ENCODE results near the gene RSPH4A. TPM values are rescaled to one million over a fixed set of nuclear protein-coding genes. Genes with fewer than 3 reads are reported as not detected.

The RSPH4A gene
- polyA plus RNA-seq, 1 donor from 2014 or later: 11.0 TPM

DNA sequence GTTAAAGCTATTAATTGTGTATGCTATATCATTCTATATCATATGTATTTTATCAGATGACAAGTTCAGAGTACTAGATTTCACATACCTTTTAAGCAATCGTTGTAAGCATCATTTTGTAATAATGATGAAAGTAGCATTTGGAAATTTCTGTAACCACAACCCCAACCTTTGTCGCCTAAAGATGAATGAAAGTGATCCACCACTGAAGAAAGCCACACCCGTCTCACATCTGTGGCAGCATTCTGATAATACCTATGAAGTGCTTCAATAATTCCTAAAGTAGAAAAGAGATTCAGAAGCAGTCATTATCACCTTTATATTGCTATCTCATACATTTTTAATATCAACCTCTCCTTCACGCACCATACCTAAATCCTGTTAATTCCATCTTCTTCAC lies 35.6 kb downstream of the RSPH4A start:
- no peak overlapping the region for H3K27ac ChIP-seq (ENCODE audit: low read length)
- H3K27me3 ChIP-seq (ENCODE audit: insufficient read depth, low read depth, low read length): no peaks in the 10 kb centered on the region
- H3K9ac ChIP-seq (ENCODE audit: low read length): no peak overlapping the region
- no peaks in the 10 kb centered on the region for H3K79me2 ChIP-seq (replicated peaks; ENCODE audit: insufficient read depth, low read length)
- no peaks in the 10 kb centered on the region for H4K20me1 ChIP-seq (ENCODE audit: insufficient read depth)
- no peak overlapping the region for H3K4me2 ChIP-seq (ENCODE audit: low read length)
- no peaks in the 10 kb centered on the region for H3F3A ChIP-seq (ENCODE audit: insufficient read depth, low read length, poor library complexity, severe bottlenecking)
- H3K9me2 ChIP-seq (ENCODE audit: insufficient read depth, low read length): no peaks in the 10 kb centered on the region
- peaks cover 6% of the 10 kb centered on the region for H3K36me3 ChIP-seq (ENCODE audit: insufficient read depth, low read length)
- no peak for TF ChIP-seq POLR2AphosphoS5 (IDR thresholded peaks at IDR 0.05)
- TF ChIP-seq SMC3 (conservative IDR thresholded peaks at IDR 0.05; ENCODE audit: poor library complexity): no peak
- TF ChIP-seq TAF1 (IDR thresholded peaks at IDR 0.05; ENCODE audit: low read depth): no peak
- no peak for TF ChIP-seq MXI1 (conservative IDR thresholded peaks at IDR 0.05; ENCODE audit: poor library complexity, severe bottlenecking)
- TF ChIP-seq REST (IDR thresholded peaks at IDR 0.05; ENCODE audit: borderline replicate concordance): no peak
- TF ChIP-seq EZH2 (IDR thresholded peaks at IDR 0.05; ENCODE audit: borderline replicate concordance, insufficient read depth, low read length, poor library complexity, severe bottlenecking): no peak
- TF ChIP-seq, protein P1, sequence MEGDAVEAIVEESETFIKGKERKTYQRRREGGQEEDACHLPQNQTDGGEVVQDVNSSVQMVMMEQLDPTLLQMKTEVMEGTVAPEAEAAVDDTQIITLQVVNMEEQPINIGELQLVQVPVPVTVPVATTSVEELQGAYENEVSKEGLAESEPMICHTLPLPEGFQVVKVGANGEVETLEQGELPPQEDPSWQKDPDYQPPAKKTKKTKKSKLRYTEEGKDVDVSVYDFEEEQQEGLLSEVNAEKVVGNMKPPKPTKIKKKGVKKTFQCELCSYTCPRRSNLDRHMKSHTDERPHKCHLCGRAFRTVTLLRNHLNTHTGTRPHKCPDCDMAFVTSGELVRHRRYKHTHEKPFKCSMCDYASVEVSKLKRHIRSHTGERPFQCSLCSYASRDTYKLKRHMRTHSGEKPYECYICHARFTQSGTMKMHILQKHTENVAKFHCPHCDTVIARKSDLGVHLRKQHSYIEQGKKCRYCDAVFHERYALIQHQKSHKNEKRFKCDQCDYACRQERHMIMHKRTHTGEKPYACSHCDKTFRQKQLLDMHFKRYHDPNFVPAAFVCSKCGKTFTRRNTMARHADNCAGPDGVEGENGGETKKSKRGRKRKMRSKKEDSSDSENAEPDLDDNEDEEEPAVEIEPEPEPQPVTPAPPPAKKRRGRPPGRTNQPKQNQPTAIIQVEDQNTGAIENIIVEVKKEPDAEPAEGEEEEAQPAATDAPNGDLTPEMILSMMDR (IDR thresholded peaks at IDR 0.05; ENCODE audit: poor library complexity, severe bottlenecking): no peak
- no peak for TF ChIP-seq EP300 (conservative IDR thresholded peaks at IDR 0.05; ENCODE audit: poor library complexity, severe bottlenecking)
- TF ChIP-seq RAD21 (conservative IDR thresholded peaks at IDR 0.05): no peak
- H3K9me3 ChIP-seq (ENCODE audit: low read length): no peaks in the 10 kb centered on the region
- no peak overlapping the region for H3K4me3 ChIP-seq (ENCODE audit: low read length)
- H2AFZ ChIP-seq (ENCODE audit: low read depth, low read length): no peak overlapping the region

DNA sequence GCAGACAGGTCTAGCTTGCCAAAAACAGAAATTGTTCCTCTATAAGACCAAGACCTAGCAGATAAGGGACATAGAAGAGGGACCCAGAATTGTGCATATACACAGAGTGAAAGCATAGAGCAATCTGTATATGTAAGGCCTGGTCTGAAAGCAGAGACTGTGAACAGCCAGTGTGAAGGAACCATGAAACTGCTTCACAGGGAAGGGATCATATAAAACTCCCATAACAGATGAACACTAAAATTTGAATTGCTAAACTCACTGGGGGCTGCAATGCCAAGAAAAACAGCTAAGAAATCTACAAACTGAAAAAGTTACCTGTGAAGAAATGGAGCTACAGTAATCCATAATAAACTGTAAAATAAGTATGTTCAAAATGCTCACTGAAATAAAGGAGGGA lies 45.3 kb downstream of the RSPH4A start:
- Histone ChIP-seq H3K9me2 (ENCODE audit: insufficient read depth, low read length) (no peaks in the 10 kb centered on the region), H3K27ac (ENCODE audit: low read length) (no peak overlapping the region), H3K4me2 (ENCODE audit: low read length) (no peak overlapping the region), H3F3A (ENCODE audit: insufficient read depth, low read length, poor library complexity, severe bottlenecking) (no peaks in the 10 kb centered on the region), H2AFZ (ENCODE audit: low read depth, low read length) (no peak overlapping the region), H3K36me3 (ENCODE audit: insufficient read depth, low read length) (no peaks in the 10 kb centered on the region), H4K20me1 (ENCODE audit: insufficient read depth) (no peaks in the 10 kb centered on the region), H3K9ac (ENCODE audit: low read length) (no peak overlapping the region), H3K4me3 (ENCODE audit: low read length) (no peak overlapping the region), H3K27me3 (ENCODE audit: insufficient read depth, low read depth, low read length) (no peaks in the 10 kb centered on the region), H3K79me2 (replicated peaks; ENCODE audit: insufficient read depth, low read length) (peaks cover 40% of the 10 kb centered on the region), H3K9me3 (ENCODE audit: low read length) (no peaks in the 10 kb centered on the region)
- TF ChIP-seq TAF1 (IDR thresholded peaks at IDR 0.05; ENCODE audit: low read depth): no peak
- TF ChIP-seq, protein P1 (IDR thresholded peaks at IDR 0.05; ENCODE audit: poor library complexity, severe bottlenecking): no peak
- no peak for TF ChIP-seq EP300 (conservative IDR thresholded peaks at IDR 0.05; ENCODE audit: poor library complexity, severe bottlenecking)
- TF ChIP-seq RAD21 (conservative IDR thresholded peaks at IDR 0.05): no peak
- TF ChIP-seq EZH2 (IDR thresholded peaks at IDR 0.05; ENCODE audit: borderline replicate concordance, insufficient read depth, low read length, poor library complexity, severe bottlenecking): no peak
- TF ChIP-seq SMC3 (conservative IDR thresholded peaks at IDR 0.05; ENCODE audit: poor library complexity): no peak
- no peak for TF ChIP-seq POLR2AphosphoS5 (IDR thresholded peaks at IDR 0.05)
- no peak for TF ChIP-seq MXI1 (conservative IDR thresholded peaks at IDR 0.05; ENCODE audit: poor library complexity, severe bottlenecking)
- no peak for TF ChIP-seq REST (IDR thresholded peaks at IDR 0.05; ENCODE audit: borderline replicate concordance)
